HepG2 (cell line): Measurements from ENCODE around the gene P2RX1.

Experiments
- CEBPZ ChIP-seq: IDR thresholded peaks from 2 replicates; pipeline ENCODE4 v1.6.1; 2012; ENCODE audit warnings: low read length, improper control_type of control experiment
- CTCF ChIP-seq: sonication (generic); formaldehyde crosslinking; IDR thresholded peaks from 2 replicates; pipeline ENCODE4 v1.5.0; 2020; ENCODE audit warnings: mild to moderate bottlenecking, missing genetic modification reagents, moderate library complexity
- FOXO4 ChIP-seq: sonication (generic); formaldehyde crosslinking; conservative IDR thresholded peaks from 2 replicates; pipeline ENCODE4 v1.8.1; 2023; ENCODE audit warnings: missing genetic modification reagents
- HMGXB4 ChIP-seq, 2 experiments: sonication (generic) in 1 of 2; formaldehyde crosslinking in 1 of 2; IDR thresholded peaks; 2 replicates each; pipeline versions ENCODE4 v1.4.0 to v1.6.1; 2018 to 2020; ENCODE audit warnings: missing genetic modification reagents in 2 of 2, borderline replicate concordance in 1 of 2, low read depth in 1 of 2, mild to moderate bottlenecking in 1 of 2, missing biosample characterization in 1 of 2
- MAZ ChIP-seq, 2 experiments: sonication (generic) in 1 of 2; formaldehyde crosslinking in 1 of 2; IDR thresholded peaks; 2 replicates each; pipeline versions ENCODE4 v1.5.0 to v1.6.1; 2012 to 2020; ENCODE audit warnings: low read depth in 2 of 2, mild to moderate bottlenecking in 2 of 2, borderline replicate concordance in 1 of 2, improper control_type of control experiment in 1 of 2, low read length in 1 of 2, missing genetic modification reagents in 1 of 2, moderate library complexity in 1 of 2
- PLRG1 ChIP-seq: fragments of 450-650 bp; conservative IDR thresholded peaks from 2 replicates; pipeline ENCODE4 v1.6.1; 2016
- SRF ChIP-seq: IDR thresholded peaks from 2 replicates; pipeline ENCODE4 v1.6.1; 2011; ENCODE audit warnings: mild to moderate bottlenecking, low read depth, low read length, moderate library complexity
- ZBTB46 ChIP-seq: sonication (generic); formaldehyde crosslinking; IDR thresholded peaks from 2 replicates; pipeline ENCODE4 v1.4.0; 2020; ENCODE audit warnings: mild to moderate bottlenecking, missing genetic modification reagents, borderline replicate concordance
- ZNF138 ChIP-seq: sonication (generic); formaldehyde crosslinking; IDR thresholded peaks from 2 replicates; pipeline ENCODE4 v1.5.0; 2020; ENCODE audit warnings: mild to moderate bottlenecking, low read depth, missing genetic modification reagents
- ZNF577 ChIP-seq: sonication (generic); formaldehyde crosslinking; IDR thresholded peaks from 2 replicates; pipeline ENCODE4 v1.4.0; 2020; ENCODE audit warnings: mild to moderate bottlenecking, low read depth, missing genetic modification reagents, borderline replicate concordance
- ZNF816 ChIP-seq: sonication (generic); formaldehyde crosslinking; IDR thresholded peaks from 2 replicates; pipeline ENCODE4 v1.8.0; 2022; ENCODE audit warnings: missing genetic modification reagents, mild to moderate bottlenecking, borderline replicate concordance

- TF ChIP-seq ZNF816 (CRISPR knock-in tag) (no peak), ZNF138 (no peak), FOXO4 (CRISPR knock-in tag) (no peak), ZNF577 (CRISPR knock-in tag) (no peak), SRF (no peak), ZBTB46 (CRISPR knock-in tag) (no peak), MAZ (IDR thresholded peaks at IDR 0.05; ENCODE audit: borderline replicate concordance, low read depth, low read length) (no peak), MAZ (CRISPR knock-in tag; IDR thresholded peaks at IDR 0.05; ENCODE audit: low read depth) (no peak), HMGXB4 (CRISPR knock-in tag; IDR thresholded peaks at IDR 0.05; ENCODE audit: borderline replicate concordance in 1 of 2, low read depth in 1 of 2) (no peak), CTCF (CRISPR knock-in tag) (no peak), PLRG1 (no peak), CEBPZ (no peak)
These were observed 50.0 kb downstream of the P2RX1 start for GRCh38 chr17:3866276-3866675.
